SK-N-SH (cell line): Measurements from ENCODE around the gene ZNF358. TPM values are rescaled to one million over a fixed set of nuclear protein-coding genes. Genes with fewer than 3 reads are reported as not detected.

Source experiments
- CTCF ChIA-PET: fragments of 300-600, 350-600 bp; formaldehyde crosslinking; extraction: SDS; loops from one replicate; lab custom pipeline; 2021; lab: Yijun Ruan, JAX
- POLR2A ChIA-PET: fragments of 350-600 bp; sonication (Branson Sonifier 250); formaldehyde crosslinking; extraction: SDS; loops from one replicate; lab custom pipeline; 2020; ENCODE audit warnings: antibody characterized with exemption, inconsistent platforms; lab: Yijun Ruan, JAX
- DNase-seq: peaks from one replicate; pipeline ENCODE4 v3.0.0; 2012
- H2AFZ ChIP-seq: fragments of 200-600 bp; sonication (generic); 2 replicates; pipeline ENCODE4 v1.8.1; 2016; ENCODE audit warnings: antibody characterized with exemption, mild to moderate bottlenecking, low read depth
- H3F3A ChIP-seq: fragments of 200-600 bp; sonication (generic); replicated peaks from 2 replicates; pipeline ENCODE3; 2016; ENCODE audit warnings: antibody characterized with exemption, mild to moderate bottlenecking; ENCODE audit not compliant: insufficient read depth
- H3K27ac ChIP-seq, 2 experiments: fragments of 200-500 bp in 1 of 2; fragments of 200-600 bp in 1 of 2; sonication (Bioruptor generic) in 1 of 2; sonication (generic), shearing (Covaris generic) in 1 of 2; 2 replicates each; pipeline versions ENCODE4 v1.5.1 to v1.6.1; 2014 to 2016; ENCODE audit warnings: low read depth in 2 of 2, inconsistent platforms in 1 of 2, low read length in 1 of 2, mild to moderate bottlenecking in 1 of 2, mixed read lengths in 1 of 2
- H3K27me3 ChIP-seq: fragments of 200-600 bp; sonication (generic), shearing (Covaris generic); 2 replicates; pipeline ENCODE4 v1.6.1; 2016; ENCODE audit warnings: mixed run types; ENCODE audit not compliant: insufficient read depth
- H3K36me3 ChIP-seq, 2 experiments: fragments of 200-500 bp in 1 of 2; fragments of 200-600 bp in 1 of 2; sonication (Bioruptor generic) in 1 of 2; sonication (generic) in 1 of 2; replicated peaks in 1 of 2; 2 replicates each; pipeline versions ENCODE3 to v1.5.1; 2014 to 2016; ENCODE audit warnings: low read length in 1 of 2, mild to moderate bottlenecking in 1 of 2; ENCODE audit not compliant: insufficient read depth in 2 of 2, control insufficient read depth in 1 of 2
- H3K4me1 ChIP-seq, 2 experiments: fragments of 200-500 bp in 1 of 2; fragments of 200-600 bp in 1 of 2; sonication (Bioruptor generic) in 1 of 2; sonication (generic), shearing (Covaris generic) in 1 of 2; 2 replicates each; pipeline versions ENCODE4 v1.5.1 to v1.6.1; 2014 to 2016; ENCODE audit warnings: low read depth in 1 of 2, low read length in 1 of 2, mixed run types in 1 of 2; ENCODE audit not compliant: insufficient read depth in 2 of 2, control insufficient read depth in 1 of 2
- H3K4me2 ChIP-seq: fragments of 200-600 bp; sonication (generic), shearing (Covaris generic); 2 replicates; pipeline ENCODE4 v1.6.1; 2017; ENCODE audit warnings: mixed run types
- H3K4me3 ChIP-seq, 2 experiments: fragments of 200-500 bp in 1 of 2; fragments of 200-600 bp in 1 of 2; sonication (Bioruptor generic) in 1 of 2; sonication (generic), shearing (Covaris generic) in 1 of 2; 2 replicates each; pipeline versions ENCODE4 v1.5.1 to v1.8.1; 2014 to 2016; ENCODE audit warnings: low read depth in 2 of 2, inconsistent platforms in 1 of 2, low read length in 1 of 2, mild to moderate bottlenecking in 1 of 2, mixed read lengths in 1 of 2, moderate library complexity in 1 of 2
- H3K79me2 ChIP-seq: fragments of 200-600 bp; sonication (generic); 2 replicates; pipeline ENCODE4 v1.8.1; 2017; ENCODE audit warnings: mild to moderate bottlenecking; ENCODE audit not compliant: insufficient read depth
- H3K9ac ChIP-seq: fragments of 200-600 bp; sonication (generic); 2 replicates; pipeline ENCODE4 v1.6.1; 2017; ENCODE audit warnings: mixed run types
- H3K9me2 ChIP-seq: fragments of 200-600 bp; sonication (generic); 2 replicates; pipeline ENCODE4 v1.6.1; 2017; ENCODE audit warnings: mixed run types
- H3K9me3 ChIP-seq: fragments of 200-600 bp; sonication (generic); 2 replicates; pipeline ENCODE4 v1.6.1; 2017; ENCODE audit warnings: mixed run types, mild to moderate bottlenecking, moderate library complexity
- H4K20me1 ChIP-seq: fragments of 200-600 bp; sonication (generic); 2 replicates; pipeline ENCODE4 v1.6.1; 2017; ENCODE audit warnings: mild to moderate bottlenecking, mixed run types; ENCODE audit not compliant: insufficient read depth
- EP300 ChIP-seq, 2 experiments: IDR thresholded peaks; 2 replicates each; pipeline versions ENCODE4 v1.4.0 to v1.6.1; 2012; ENCODE audit warnings: borderline replicate concordance in 1 of 2, low read depth in 1 of 2, low read length in 1 of 2
- FOSL2 ChIP-seq: IDR thresholded peaks from 2 replicates; pipeline ENCODE4 v1.4.0; 2012; ENCODE audit warnings: low read depth, mild to moderate bottlenecking, moderate library complexity, borderline replicate concordance
- FOXM1 ChIP-seq: IDR thresholded peaks from 2 replicates; pipeline ENCODE4 v1.4.0; 2012; ENCODE audit warnings: low read depth, mild to moderate bottlenecking
- GABPA ChIP-seq: IDR thresholded peaks from 2 replicates; pipeline ENCODE4 v1.4.0; 2012; ENCODE audit warnings: low read depth, mild to moderate bottlenecking
- IRF3 ChIP-seq: fragments of 150-350 bp; IDR thresholded peaks from 2 replicates; pipeline ENCODE4 v1.6.1; 2016; ENCODE audit warnings: mild to moderate bottlenecking, low read depth, low read length
- MEF2A ChIP-seq: IDR thresholded peaks from 2 replicates; pipeline ENCODE4 v1.4.0; 2012; ENCODE audit warnings: low read depth, borderline replicate concordance
- MXI1 ChIP-seq: IDR thresholded peaks from 2 replicates; pipeline ENCODE4 v1.6.1; 2012; ENCODE audit warnings: mild to moderate bottlenecking, low read depth, low read length, improper control_type of control experiment
- NFIC ChIP-seq: IDR thresholded peaks from 2 replicates; pipeline ENCODE4 v1.4.0; 2012; ENCODE audit warnings: borderline replicate concordance
- NRF1 ChIP-seq: IDR thresholded peaks from 2 replicates; pipeline ENCODE4 v1.6.1; 2012; ENCODE audit warnings: low read depth, mild to moderate bottlenecking, low read length
- POLR2AphosphoS5 ChIP-seq: IDR thresholded peaks from 2 replicates; pipeline ENCODE4 v1.6.1; 2012; ENCODE audit warnings: low read depth, low read length
- RAD21 ChIP-seq: IDR thresholded peaks from 2 replicates; pipeline ENCODE4 v1.6.1; 2012; ENCODE audit warnings: mild to moderate bottlenecking, low read length
- RCOR1 ChIP-seq: fragments of 150-350 bp; IDR thresholded peaks from 2 replicates; pipeline ENCODE4 v1.6.1; 2017; ENCODE audit warnings: antibody characterized with exemption, low read length
- RFX5 ChIP-seq: IDR thresholded peaks from 2 replicates; pipeline ENCODE4 v1.6.1; 2012; ENCODE audit warnings: mild to moderate bottlenecking, improper control_type of control experiment, low read length
- SIN3A ChIP-seq: IDR thresholded peaks from 2 replicates; pipeline ENCODE4 v1.6.1; 2012; ENCODE audit warnings: low read depth, mild to moderate bottlenecking, low read length, moderate library complexity, borderline replicate concordance
- SMC3 ChIP-seq: IDR thresholded peaks from 2 replicates; pipeline ENCODE4 v1.6.1; 2012; ENCODE audit warnings: low read depth, low read length, improper control_type of control experiment
- TAF1 ChIP-seq: IDR thresholded peaks from 2 replicates; pipeline ENCODE4 v1.6.1; 2012; ENCODE audit warnings: low read depth, mild to moderate bottlenecking, low read length, moderate library complexity, borderline replicate concordance
- TCF12 ChIP-seq: IDR thresholded peaks from 2 replicates; pipeline ENCODE4 v1.4.0; 2012
- WGBS: methylation state at CpG from one replicate; pipeline ENCODE4 v1.1.6; 2017; ENCODE audit warnings: low lambda C conversion rate; 5-methylcytosine and 5-hydroxymethylcytosine counted together
- polyA plus RNA-seq, 3 experiments: library from polyadenylated mRNA; depleted of rRNA; stranded (reverse); fragments of >200 nt; gene quantifications; 2 replicates each; pipeline ENCODE4 v1.2.3, GENCODE V29; 2012
- TF ChIP-seq, protein P1 (sequence below): IDR thresholded peaks from 2 replicates; pipeline ENCODE4 v1.4.0; 2012; ENCODE audit warnings: low read depth, borderline replicate concordance
- TF ChIP-seq, protein P2 (sequence below): fragments of 200-600 bp; sonication (generic); IDR thresholded peaks from 2 replicates; pipeline ENCODE4 v1.6.1; 2017; ENCODE audit warnings: antibody characterized with exemption, mild to moderate bottlenecking, moderate library complexity
- TF ChIP-seq, protein P3 (sequence below): fragments of 150-350 bp; IDR thresholded peaks from 2 replicates; pipeline ENCODE4 v1.6.1; 2017; ENCODE audit warnings: antibody characterized with exemption, low read length, low read depth, borderline replicate concordance
- TF ChIP-seq, protein P4 (sequence below): IDR thresholded peaks from 2 replicates; pipeline ENCODE4 v1.4.0; 2012; ENCODE audit warnings: low read depth
- TF ChIP-seq, protein P5 (sequence below): IDR thresholded peaks from 2 replicates; pipeline ENCODE4; 2012

Gene ZNF358
- polyA plus RNA-seq, 1 of the 3 experiments (the other 2 are of a cell fraction): 49.3 TPM

- TF ChIP-seq, protein P1, sequence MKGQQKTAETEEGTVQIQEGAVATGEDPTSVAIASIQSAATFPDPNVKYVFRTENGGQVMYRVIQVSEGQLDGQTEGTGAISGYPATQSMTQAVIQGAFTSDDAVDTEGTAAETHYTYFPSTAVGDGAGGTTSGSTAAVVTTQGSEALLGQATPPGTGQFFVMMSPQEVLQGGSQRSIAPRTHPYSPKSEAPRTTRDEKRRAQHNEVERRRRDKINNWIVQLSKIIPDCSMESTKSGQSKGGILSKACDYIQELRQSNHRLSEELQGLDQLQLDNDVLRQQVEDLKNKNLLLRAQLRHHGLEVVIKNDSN: no peak
- TF ChIP-seq EP300 (IDR thresholded peaks at IDR 0.05; ENCODE audit: borderline replicate concordance in 1 of 2, low read depth in 1 of 2, low read length in 1 of 2) (no peak), SMC3 (no peak), POLR2AphosphoS5 (no peak), MXI1 (no peak), NRF1 (no peak)
These were observed 430 bp downstream of the ZNF358 start (continued) for GRCh38 chr19:7516333-7516732.

- Histone ChIP-seq H3K27me3 (no peaks in the 10 kb centered on the region), H3K36me3 (peaks cover 0 to 8% of the 10 kb centered on the region in 2 experiments), H3K9me2 (no peaks in the 10 kb centered on the region), H4K20me1 (no peaks in the 10 kb centered on the region)
- CTCF ChIA-PET: interaction anchor here (0.6 to 1.3 kb wide), 6 partner anchors 10 to 56 kb away, joined by 3 to 5 read pairs (median 4); partner anchors contain the start of gene PNPLA6
- DNase-seq: peak; percentile 52
- TF ChIP-seq NFIC: no peak
- TF ChIP-seq TCF12: no peak
- no peak for TF ChIP-seq FOSL2
- TF ChIP-seq, protein P2, sequence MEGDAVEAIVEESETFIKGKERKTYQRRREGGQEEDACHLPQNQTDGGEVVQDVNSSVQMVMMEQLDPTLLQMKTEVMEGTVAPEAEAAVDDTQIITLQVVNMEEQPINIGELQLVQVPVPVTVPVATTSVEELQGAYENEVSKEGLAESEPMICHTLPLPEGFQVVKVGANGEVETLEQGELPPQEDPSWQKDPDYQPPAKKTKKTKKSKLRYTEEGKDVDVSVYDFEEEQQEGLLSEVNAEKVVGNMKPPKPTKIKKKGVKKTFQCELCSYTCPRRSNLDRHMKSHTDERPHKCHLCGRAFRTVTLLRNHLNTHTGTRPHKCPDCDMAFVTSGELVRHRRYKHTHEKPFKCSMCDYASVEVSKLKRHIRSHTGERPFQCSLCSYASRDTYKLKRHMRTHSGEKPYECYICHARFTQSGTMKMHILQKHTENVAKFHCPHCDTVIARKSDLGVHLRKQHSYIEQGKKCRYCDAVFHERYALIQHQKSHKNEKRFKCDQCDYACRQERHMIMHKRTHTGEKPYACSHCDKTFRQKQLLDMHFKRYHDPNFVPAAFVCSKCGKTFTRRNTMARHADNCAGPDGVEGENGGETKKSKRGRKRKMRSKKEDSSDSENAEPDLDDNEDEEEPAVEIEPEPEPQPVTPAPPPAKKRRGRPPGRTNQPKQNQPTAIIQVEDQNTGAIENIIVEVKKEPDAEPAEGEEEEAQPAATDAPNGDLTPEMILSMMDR: no peak
- TF ChIP-seq IRF3: no peak
- TF ChIP-seq MEF2A: no peak
- TF ChIP-seq FOXM1: no peak
- TF ChIP-seq, protein P1: no peak
- TF ChIP-seq TAF1: no peak
- no peak for TF ChIP-seq RAD21
- TF ChIP-seq GABPA: no peak
- no peak for TF ChIP-seq RFX5
- TF ChIP-seq NRF1: no peak
- no peak for TF ChIP-seq RCOR1
- TF ChIP-seq, protein P3, sequence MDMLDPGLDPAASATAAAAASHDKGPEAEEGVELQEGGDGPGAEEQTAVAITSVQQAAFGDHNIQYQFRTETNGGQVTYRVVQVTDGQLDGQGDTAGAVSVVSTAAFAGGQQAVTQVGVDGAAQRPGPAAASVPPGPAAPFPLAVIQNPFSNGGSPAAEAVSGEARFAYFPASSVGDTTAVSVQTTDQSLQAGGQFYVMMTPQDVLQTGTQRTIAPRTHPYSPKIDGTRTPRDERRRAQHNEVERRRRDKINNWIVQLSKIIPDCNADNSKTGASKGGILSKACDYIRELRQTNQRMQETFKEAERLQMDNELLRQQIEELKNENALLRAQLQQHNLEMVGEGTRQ: no peak
- TF ChIP-seq, protein P4, sequence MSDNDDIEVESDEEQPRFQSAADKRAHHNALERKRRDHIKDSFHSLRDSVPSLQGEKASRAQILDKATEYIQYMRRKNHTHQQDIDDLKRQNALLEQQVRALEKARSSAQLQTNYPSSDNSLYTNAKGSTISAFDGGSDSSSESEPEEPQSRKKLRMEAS: no peak
- TF ChIP-seq POLR2AphosphoS5: no peak
- no peak for TF ChIP-seq MXI1
- TF ChIP-seq SIN3A: no peak
- TF ChIP-seq, protein P5, sequence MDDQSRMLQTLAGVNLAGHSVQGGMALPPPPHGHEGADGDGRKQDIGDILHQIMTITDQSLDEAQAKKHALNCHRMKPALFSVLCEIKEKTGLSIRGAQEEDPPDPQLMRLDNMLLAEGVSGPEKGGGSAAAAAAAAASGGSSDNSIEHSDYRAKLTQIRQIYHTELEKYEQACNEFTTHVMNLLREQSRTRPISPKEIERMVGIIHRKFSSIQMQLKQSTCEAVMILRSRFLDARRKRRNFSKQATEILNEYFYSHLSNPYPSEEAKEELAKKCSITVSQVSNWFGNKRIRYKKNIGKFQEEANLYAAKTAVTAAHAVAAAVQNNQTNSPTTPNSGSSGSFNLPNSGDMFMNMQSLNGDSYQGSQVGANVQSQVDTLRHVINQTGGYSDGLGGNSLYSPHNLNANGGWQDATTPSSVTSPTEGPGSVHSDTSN: no peak
- TF ChIP-seq, all 33 proteins: peak for 0
- POLR2A ChIA-PET: interaction anchor here (0.9 to 1.9 kb wide), 2 partner anchors 9 to 34 kb away, joined by 3 to 7 read pairs; no protein-coding TSS in a partner anchor
- Histone ChIP-seq H3K9me3 (no peaks in the 10 kb centered on the region), H3K4me1 (peaks cover 4 to 25% of the 10 kb centered on the region in 2 experiments; a peak in 2 of 4 replicates), H3K4me3 (peak overlapping the region; percentile 68 to 69), H3K4me2 (peak overlapping the region; percentile 97), H3K79me2 (peaks cover 24% of the 10 kb centered on the region), H2AFZ (no peak overlapping the region), H3F3A (peaks cover 12% of the 10 kb centered on the region), H3K9ac (peak overlapping the region; percentile 93), H3K27ac (peak overlapping the region in 1 of 2 experiments; percentile 80; a peak in 1 of 4 replicates)
- 56% methylated on average over 4 of the region's 4 CpGs for WGBS
These were observed 975 bp downstream of the ZNF358 start for GRCh38 chr19:7516878-7517277.
